Medulla oblongata (tissue), 1 donor: ENCODE measurements around the gene CSNK1D.

Source experiments
- DNase-seq: peaks from one replicate; pipeline ENCODE4 v3.0.0-alpha.2; 2015; ENCODE audit errors: extremely low spot score

Gene CSNK1D

DNA sequence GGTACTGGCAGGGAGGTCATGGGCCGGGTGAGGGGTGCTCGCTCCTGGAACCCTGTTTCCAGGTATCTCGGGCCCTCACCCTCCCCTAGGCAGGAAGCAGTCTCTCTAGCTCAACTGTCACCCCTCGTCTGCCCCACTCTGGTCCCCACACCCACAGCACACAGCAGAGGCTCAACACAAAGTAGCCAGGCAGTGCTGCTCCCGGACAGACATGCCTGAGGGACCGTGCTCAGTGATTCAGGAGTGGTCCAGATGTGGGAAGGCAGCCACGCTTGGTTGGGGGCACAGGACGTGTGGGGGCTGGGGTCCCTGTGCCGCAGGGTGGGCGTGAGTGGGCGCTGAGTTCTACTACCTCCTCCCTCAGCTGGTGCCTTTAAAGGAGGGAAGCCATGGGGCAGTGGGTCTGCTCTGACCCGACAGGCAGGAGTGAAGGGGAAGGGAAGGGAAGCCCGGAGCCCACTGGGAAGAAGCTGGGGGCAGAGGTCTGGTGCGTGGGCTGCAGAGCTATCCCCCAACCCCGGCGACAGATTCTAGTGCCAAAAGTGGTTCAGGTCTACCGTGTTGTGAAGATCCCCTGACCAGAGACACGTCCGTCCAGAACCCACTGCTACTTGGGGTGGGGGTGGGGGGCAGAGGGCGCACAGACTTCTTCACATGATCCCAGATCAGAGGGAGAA is 32.9 kb downstream of the CSNK1D start:
- no peak for DNase-seq

DNA sequence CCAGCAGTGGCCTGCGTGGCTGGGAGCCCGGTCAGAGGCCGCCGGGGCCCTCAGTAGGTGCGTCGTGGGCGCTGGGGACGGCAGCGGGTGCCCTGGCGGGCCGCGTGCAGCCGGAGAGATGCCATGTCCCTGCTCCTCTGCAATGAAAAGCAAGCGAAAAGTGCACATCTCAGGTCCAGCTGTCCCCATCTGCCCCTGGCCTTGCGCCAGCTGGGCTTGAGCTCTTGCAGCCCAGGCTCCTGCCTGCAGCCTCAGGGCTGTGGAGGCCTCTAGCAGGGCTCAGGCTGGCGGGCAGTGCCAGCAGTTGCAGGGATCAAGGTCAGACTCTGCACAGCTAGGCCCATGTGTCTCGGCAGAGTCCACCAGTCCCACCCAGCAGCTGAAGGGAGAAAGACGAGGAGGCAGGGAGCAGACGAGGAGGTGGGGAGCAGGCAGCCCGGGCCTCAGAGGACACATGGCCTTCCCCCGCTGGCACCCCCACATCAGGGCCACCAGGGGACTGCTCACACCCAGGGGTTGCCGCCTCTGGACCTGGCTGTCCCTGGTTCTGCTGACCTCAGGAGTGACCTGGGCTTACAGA is 33.5 kb downstream of the CSNK1D start:
- DNase-seq, result no peak

DNA sequence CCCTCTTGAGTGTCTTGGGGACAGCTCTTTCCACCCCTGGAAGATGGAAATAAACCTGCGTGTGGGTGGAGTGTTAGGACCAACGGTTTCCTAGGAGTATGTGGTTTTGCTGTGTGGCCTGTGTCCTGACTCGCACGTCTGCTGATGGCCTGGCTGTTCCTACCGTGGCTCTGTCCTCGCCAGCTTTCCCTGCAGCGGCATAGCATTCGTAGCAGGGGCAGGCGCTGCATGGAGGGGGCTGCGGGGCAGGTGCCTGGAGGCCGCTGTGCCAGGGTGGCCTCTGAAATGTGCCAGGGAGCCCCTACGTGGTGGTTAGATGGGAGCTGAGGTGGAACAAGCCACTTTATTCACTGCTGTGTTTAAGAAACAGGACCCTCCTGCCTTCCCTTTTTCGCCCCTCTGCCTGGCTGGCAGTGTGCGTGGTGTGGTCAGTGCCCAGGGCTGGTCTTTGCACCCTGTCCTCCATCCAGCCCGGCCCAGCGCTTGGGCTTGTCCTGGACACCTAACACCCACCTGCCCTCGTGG is 34.0 kb downstream of the CSNK1D start:
- no peak for DNase-seq

DNA sequence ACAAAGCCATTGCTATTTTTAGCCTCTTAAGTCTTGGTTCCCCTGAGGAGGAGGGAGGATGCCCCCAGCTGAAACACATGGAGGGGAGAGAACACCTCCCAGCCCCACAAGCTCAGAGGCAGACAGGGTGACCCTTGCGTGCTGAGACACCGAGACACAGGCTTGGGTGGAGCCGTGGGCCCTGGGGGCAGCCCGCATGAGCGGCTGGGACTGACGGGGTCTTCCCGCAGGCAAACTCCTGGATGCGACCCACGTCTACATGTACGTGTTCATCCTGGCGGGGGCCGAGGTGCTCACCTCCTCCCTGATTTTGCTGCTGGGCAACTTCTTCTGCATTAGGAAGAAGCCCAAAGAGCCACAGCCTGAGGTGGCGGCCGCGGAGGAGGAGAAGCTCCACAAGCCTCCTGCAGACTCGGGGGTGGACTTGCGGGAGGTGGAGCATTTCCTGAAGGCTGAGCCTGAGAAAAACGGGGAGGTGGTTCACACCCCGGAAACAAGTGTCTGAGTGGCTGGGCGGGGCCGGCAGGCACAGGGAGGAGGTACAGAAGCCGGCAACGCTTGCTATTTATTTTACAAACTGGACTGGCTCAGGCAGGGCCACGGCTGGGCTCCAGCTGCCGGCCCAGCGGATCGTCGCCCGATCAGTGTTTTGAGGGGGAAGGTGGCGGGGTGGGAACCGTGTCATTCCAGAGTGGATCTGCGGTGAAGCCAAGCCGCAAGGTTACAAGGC is 34.9 kb downstream of the CSNK1D start:
- DNase-seq, result no peak

DNA sequence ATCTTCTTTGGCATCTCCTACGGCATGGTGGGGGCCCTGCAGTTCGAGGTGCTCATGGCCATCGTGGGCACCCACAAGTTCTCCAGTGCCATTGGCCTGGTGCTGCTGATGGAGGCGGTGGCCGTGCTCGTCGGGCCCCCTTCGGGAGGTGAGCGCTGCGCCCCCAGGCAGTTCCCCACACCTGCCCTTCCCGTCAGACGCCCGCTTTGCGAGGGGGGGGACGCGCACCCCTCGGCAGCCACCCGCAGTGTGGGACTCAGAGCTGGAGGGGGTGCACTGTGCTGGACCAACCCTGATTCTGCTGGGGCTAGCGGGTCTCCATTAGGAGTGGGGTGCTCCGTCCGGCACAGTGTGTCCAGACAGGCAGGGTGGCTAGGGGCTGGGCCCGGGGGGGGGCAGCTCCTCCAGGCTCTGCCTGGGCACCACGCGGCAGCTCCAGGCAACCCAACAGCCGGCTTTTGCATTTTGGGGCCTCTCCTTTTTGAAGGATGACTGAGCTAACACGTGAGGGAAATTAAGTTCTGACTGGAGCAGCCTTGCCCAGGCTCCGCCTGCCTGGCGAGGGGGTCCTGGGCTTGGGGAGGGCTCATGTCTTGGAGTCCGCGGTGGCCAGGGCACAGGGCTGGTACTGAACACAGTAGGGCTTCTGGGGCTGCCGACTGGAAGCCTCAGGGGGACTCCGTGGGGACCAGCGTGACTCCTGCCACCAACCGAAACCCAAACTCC is 35.6 kb downstream of the CSNK1D start:
- DNase-seq, result peak; percentile 69

DNA sequence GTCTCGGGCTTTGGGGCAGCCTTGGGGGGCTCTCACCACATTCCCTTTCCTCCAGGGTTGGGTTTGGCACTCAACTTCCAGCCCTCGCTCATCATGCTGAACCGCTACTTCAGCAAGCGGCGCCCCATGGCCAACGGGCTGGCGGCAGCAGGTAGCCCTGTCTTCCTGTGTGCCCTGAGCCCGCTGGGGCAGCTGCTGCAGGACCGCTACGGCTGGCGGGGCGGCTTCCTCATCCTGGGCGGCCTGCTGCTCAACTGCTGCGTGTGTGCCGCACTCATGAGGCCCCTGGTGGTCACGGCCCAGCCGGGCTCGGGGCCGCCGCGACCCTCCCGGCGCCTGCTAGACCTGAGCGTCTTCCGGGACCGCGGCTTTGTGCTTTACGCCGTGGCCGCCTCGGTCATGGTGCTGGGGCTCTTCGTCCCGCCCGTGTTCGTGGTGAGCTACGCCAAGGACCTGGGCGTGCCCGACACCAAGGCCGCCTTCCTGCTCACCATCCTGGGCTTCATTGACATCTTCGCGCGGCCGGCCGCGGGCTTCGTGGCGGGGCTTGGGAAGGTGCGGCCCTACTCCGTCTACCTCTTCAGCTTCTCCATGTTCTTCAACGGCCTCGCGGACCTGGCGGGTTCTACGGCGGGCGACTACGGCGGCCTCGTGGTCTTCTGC is 36.3 kb downstream of the CSNK1D start:
- no peak for DNase-seq

DNA sequence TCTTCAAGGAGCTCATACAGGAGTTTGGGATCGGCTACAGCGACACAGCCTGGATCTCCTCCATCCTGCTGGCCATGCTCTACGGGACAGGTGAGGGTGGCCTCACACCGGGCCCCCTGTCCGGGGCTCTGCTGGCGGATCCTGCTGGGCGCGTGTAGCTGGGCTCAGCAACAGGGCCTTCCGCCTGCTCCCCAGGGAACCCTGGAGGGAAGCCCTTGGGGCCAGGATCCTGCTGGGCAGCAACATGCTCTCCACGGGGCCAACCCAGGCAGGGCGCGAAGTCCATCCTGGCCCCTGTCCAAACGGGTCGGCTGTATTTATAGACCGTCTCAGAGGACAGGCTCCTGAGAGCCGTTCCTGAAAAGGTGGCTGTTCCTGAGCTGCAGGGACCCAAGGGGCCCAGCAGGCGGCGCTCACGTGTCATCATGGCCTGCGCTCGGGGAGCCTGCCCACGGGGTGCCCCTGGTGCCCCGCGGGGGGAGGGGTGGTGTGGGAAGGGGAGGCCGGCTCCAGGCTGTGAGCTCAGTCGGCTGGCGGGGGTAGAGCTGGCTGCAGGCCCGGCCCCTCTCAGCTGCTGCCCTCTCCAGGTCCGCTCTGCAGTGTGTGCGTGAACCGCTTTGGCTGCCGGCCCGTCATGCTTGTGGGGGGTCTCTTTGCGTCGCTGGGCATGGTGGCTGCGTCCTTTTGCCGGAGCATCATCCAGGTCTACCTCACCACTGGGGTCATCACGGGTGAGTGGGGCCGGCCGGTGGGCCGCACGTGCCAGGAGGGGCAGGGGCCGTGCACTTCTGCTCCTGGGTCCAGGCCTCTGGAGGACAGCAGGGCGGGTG is 37.1 kb downstream of the CSNK1D start:
- peak; percentile 78 for DNase-seq

DNA sequence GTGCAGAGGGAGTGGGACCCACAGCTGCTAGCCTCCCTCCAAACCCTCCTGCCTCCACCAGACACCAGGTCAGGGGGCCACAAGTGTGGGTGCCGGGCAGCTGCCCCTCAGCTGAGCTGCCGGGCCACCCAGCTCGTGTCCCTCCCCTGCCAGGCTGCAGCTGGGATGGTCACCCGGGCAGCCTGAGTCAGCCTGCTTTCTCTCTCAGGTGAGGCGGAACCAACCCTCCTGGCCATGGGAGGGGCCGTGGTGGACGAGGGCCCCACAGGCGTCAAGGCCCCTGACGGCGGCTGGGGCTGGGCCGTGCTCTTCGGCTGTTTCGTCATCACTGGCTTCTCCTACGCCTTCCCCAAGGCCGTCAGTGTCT is 37.7 kb downstream of the CSNK1D start:
- DNase-seq, result no peak

DNA sequence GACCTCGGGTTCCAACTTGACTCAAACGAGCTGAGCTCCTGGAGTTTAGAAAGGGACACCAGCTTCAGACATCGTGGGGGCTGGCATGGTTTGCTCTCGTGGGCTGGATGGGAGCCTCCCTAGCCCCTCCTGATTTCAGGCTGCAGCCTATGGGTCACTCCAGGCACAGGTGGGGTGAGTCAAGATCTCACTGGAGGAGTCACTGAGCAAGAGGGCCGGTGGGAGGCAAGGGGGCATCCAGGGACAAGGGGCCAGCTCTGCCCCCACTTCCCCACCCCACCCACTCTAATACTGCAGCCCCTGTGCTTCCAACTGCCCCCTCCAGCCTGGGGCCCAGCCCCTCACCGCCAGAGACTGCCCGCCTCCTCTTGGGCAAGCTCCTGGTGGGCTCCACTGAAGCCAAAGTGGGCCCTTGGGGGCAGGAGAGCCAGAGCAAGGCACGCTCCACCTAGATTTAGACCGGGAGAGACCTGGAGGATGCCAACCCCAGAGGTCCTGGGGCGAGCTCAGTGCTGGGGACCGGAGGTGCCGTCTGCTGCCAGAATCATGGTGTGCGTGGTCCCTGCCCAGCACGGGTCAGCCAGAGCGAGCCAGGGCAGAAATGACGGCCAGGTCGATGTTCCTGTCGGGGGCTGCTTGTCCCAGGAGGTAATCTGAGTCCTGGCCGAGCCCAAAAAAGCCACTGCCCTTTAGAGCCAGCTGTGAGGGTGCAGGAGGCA is 38.3 kb downstream of the CSNK1D start:
- no peak for DNase-seq

DNA sequence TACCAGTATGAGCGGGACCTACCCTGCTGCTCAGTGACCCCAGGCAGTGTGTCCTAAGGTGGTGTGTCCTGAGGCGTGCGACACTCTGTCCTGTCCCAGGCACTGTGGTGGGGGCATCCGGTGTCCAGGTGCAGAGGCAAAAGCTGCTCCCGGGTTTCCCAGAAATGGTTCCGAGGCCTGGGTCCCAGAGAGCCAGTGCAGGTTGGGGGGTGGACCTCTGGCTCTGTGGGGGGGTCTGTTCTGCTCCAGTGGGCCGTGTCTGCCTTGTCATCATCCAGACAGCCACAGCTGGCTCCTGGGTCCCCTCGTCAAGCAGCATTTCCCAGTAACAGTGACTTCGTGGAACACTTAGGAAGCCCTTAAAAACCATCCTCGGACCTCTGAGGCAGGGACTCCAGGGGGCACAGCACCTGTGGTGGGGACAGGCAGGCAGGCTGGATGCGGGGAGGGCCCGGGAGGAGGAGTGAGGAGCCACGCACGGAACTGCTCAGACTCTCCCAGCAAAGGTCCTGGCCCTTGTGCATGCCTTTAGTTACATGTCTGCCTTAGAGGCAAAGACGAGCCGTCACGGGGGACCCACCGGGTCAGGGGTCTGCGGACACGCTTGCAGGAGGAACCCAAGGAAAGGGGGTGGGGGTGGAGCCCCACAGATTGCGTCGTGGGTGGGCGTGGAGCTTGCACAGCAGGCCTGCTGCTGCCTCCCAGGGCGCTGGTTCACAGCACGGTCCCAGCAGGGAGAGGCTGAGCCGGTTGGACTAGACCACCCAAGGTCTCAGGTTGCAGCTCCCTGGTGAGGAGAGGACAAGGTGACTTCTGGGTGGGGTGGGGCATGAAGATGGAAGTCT is 39.1 kb downstream of the CSNK1D start:
- no peak for DNase-seq

DNA sequence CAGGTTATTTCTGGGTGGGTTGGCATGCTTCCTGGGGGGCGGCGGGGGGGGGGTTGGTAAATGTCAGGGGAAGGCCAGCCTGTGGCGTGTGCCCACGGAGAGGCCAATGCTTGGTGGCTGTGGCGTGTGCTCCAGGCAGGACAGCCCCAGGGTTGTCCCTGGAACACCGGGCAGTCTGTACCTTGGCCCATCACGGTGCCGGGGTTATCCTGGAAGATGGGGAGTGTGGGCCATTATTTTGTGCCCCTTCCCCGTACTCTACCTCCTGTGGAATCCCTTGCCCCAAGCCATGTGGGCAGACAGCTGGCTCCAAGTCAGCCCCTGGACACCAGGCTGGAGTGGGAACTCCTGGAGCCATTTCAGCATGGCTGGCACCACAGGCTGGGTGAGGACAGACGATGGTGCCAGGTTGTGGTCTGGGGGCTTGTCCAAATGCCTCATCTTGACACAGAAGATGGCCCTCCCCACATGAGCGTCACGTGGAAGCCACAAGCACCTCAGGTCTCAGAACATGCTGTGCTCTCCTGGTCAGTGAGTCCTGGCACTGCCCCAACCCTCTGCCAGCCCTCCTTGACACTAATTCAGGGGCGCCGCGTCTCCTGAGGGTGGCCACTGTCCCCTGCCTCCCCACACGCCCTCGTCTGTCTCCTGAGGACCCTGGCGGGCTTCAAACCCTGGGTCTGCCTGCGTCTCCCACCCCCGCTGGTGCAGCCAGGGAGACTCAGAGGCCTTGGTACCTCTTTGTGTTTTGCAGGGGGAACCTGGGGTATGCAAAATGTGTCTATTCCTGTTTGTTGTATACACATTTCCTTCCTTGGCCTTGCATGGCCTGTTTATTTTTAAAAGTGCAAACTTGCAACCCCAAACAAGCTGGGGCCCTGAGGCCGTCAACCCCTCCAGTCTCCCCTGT is 40.4 kb downstream of the CSNK1D start:
- DNase-seq, result no peak

DNA sequence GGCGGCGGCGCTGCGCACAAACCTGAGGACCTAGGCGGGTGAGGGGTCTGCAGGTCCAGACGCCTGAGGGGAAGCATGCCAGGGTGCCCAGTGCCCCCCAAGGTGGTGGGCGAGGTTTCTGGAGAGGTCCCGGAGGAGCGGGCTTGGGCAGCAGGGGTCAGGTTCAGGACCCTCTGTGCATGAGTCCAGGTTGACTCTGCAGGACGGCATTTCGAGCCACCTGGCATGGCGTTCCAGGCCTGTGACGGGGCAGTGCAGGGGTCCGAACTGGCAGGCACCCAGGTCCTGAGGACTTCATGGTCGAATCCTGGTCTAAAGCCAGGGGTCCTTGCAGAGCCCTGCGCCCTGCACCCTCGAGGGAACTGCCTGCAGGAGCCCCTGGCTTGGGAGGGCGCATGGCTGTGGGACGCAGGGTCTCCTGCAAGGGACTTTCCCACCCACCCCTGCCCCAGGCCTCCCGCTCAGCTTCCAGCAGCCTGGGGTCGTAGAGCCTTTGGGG is 41.1 kb downstream of the CSNK1D start:
- DNase-seq, result no peak

DNA sequence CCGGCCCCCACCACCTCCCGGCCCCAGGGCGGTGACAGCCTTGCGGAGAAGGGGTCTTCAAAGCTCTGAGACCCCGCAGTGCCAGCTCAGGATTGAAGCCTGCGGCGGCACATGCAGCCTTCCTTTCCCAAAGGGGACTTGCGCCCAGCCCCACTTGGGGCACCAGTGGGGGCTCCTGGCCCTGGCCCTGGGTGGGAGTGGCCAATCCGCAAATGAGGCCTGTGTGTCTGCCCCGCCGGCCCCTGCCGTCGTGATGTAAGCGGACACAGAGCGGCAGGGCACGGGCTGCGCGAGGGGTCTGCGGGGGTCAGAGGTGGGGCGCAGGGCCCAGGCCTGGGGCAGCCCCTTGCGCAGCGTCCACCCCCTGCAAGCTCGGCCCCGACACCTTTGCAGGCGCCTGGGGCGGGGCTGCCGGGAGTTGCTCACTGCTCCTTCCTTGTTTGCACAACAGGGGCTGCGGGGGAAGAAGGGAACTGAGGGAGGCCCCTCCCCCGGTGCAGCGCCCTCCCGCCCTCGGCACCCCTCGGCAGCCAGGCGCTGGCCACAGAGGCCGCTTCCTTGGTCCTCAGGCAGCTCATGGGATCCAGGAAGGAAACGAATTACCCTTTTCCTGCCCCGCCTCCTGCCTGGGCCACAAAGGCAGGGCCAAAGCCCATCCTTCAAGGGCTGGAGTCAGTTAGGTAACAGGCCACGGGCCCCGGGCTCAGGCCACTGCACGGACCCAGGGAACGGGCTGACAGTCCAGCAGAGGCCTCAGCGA is 41.8 kb downstream of the CSNK1D start:
- DNase-seq, result peak; percentile 72

DNA sequence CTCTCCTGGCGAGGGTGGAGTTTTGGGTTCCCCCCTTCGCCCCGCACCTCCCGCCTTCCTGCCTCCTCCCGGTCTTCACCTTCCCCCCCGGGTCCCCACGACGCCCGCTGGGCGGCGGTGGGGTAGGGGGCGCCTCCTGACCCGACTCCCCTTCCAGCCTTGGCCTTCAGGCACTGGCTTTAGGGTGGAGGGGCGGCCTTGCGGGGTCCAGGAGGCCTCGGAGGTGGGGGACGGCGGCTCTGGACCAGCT is 42.3 kb downstream of the CSNK1D start:
- DNase-seq, result no peak

DNA sequence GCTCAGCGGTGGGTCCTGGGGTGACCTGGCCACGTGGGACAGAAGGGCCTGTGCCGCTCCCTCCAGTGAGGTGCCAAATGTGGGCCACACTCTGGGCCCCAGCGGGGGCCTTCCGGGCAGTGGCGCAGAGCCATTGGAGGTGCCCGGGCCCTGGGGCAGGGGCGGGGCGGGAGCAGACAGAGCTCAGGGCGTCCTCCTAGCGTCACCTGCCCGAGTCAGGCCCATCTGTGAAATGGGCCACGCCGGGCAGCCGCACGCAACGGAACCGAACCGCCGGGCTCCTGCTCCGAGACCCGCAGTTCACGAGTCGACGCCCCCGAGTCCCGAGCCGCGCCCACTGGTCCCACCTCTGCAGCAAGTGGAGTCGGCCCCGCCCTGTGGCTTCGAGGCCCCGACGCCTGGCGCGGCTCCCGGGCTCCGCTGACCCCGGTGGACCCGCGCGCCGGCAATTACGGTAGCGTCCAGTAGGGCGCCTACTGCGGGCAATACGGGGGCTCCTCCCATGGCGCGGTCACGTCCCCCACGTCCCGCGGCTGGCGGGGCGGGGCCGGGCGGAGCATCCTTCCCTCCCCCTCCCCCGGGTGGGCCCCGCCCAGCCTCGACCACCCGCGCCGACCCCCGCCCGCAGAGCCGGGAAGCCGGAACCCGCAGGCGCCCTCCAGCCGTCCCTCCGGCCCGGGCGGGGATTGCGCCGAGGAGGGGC is 42.7 kb downstream of the CSNK1D start:
- peak; percentile 74 for DNase-seq

DNA sequence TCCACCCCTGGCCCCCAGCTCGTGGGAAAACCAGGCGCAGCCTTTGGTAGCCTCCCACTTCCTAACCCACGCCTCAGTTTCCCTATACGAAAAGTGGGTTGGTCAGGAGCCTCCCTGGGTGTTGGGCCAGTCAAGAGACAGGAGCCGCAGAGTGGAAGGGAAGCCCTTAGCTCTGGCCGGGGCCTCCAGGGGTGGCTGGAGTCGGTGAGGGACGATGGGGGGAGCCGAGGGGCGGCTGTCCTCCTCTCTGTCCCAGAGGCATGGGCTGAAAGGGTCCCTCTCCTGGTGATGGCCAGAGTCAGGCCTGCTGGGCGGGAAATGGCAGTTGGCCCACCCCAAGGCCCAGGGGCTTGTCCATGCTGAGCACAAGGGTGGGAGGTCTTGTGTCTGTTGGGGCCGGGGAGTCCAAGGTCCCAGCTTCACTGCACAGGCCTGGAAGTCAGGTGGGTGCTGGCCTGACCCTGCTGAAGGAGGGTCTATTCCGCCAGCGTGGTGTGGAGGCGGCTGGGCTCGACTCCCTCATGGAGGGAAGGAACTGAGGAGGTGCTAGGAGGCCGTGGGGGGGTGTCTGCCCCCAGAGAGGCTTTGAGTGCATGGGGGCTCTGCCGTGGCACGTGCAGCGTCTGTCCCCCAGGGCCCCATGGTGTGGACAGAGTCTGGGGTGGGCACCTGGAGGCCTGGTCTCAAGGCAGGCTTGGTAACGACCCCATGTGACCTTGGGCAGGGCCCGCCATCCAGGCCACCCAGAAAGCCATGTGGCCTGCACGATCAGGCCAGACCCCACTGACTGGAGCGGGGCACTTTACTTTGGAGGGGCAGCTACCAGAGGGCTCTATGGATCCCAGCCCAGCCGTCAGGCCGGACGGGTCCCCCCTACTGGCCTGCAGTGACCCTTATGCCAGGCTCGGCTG is 43.5 kb downstream of the CSNK1D start:
- DNase-seq, result no peak
